GM12865 (cell line): ENCODE results near the gene TWF2.

ENCODE experiments used
- DNase-seq: peaks from one replicate; pipeline ENCODE4 v3.0.0; 2010; ENCODE audit warnings: low read depth
- H3K4me3 ChIP-seq: 2 replicates; pipeline ENCODE4 v1.5.1; 2011; ENCODE audit warnings: mild to moderate bottlenecking, low read depth, low read length, control low read depth
- CTCF ChIP-seq: IDR thresholded peaks from 2 replicates; pipeline ENCODE4 v1.5.1; 2011; ENCODE audit warnings: low read length, control low read depth, low read depth, inconsistent platforms; ENCODE audit not compliant: insufficient read depth; ENCODE audit errors: missing control alignments

The TWF2 gene

GRCh38 chr3:52257911-52258310 is 19.0 kb upstream of the TWF2 start:
- no peak overlapping the region for H3K4me3 ChIP-seq
- TF ChIP-seq CTCF, result no peak
- DNase-seq, result no peak

GRCh38 chr3:52256622-52257021 is 17.7 kb upstream of the TWF2 start:
- H3K4me3 ChIP-seq, result no peak overlapping the region
- no peak for TF ChIP-seq CTCF
- no peak for DNase-seq

GRCh38 chr3:52256159-52256558 is 17.2 kb upstream of the TWF2 start:
- TF ChIP-seq CTCF, result no peak
- H3K4me3 ChIP-seq, result no peak overlapping the region
- DNase-seq, result no peak

GRCh38 chr3:52254608-52255007 is 15.7 kb upstream of the TWF2 start:
- DNase-seq, result no peak
- H3K4me3 ChIP-seq, result no peak overlapping the region
- TF ChIP-seq CTCF, result no peak

- peak; percentile 92 for DNase-seq
- no peak for TF ChIP-seq CTCF
- H3K4me3 ChIP-seq, result no peak overlapping the region
Measured at GRCh38 chr3:52253314-52254304, 14.7 kb upstream of the TWF2 start.

GRCh38 chr3:52250122-52250521 is 11.2 kb upstream of the TWF2 start:
- no peak for DNase-seq
- H3K4me3 ChIP-seq, result no peak overlapping the region
- TF ChIP-seq CTCF, result no peak
